Keratinocyte (primary cell): ENCODE results near the gene PEPD. TPM values are rescaled to one million over a fixed set of nuclear protein-coding genes. Genes with fewer than 3 reads are reported as not detected.

ENCODE experiments used
- DNase-seq: peaks from one replicate; pipeline ENCODE4 v3.0.0-alpha.2; 2011; ENCODE audit warnings: low read depth, missing footprints, low spot score
- FAIRE-seq: peaks from 2 replicates; lab custom pipeline; 2011; peaks lifted over from hg19 to GRCh38; lab: Jason Lieb, UNC
- H2AFZ ChIP-seq: 2 replicates; pipeline ENCODE4 v1.6.0; 2012; ENCODE audit warnings: low read length, control low read depth, inconsistent platforms; ENCODE audit not compliant: control insufficient read depth
- H3K27ac ChIP-seq: 2 replicates; pipeline ENCODE4 v1.5.1; 2011; ENCODE audit warnings: low read length; ENCODE audit not compliant: control insufficient read depth, insufficient read depth
- H3K27me3 ChIP-seq: 3 replicates; pipeline ENCODE4 v1.6.0; 2011; ENCODE audit warnings: low read length; ENCODE audit not compliant: control insufficient read depth, insufficient read depth; ENCODE audit errors: extremely low read depth
- H3K36me3 ChIP-seq, 2 experiments: 2 replicates in 1 of 2; 3 replicates in 1 of 2; pipeline ENCODE4 v1.5.1; 2011; ENCODE audit warnings: low read length in 2 of 2, mild to moderate bottlenecking in 1 of 2; ENCODE audit not compliant: control insufficient read depth in 2 of 2, insufficient read depth in 2 of 2; ENCODE audit errors: extremely low read depth in 1 of 2
- H3K4me1 ChIP-seq: 3 replicates; pipeline ENCODE4 v1.5.1; 2011; ENCODE audit warnings: low read length; ENCODE audit not compliant: control insufficient read depth, insufficient read depth; ENCODE audit errors: extremely low read depth
- H3K4me2 ChIP-seq: 3 replicates; pipeline ENCODE4 v1.6.0; 2011; ENCODE audit warnings: low read depth, low read length; ENCODE audit not compliant: control insufficient read depth, insufficient read depth; ENCODE audit errors: extremely low read depth
- H3K4me3 ChIP-seq, 3 experiments: fragments of 200-600 bp in 1 of 3; sonication (generic) in 1 of 3; 2 replicates in 2 of 3; 3 replicates in 1 of 3; pipeline ENCODE4 v1.5.1; 2011 to 2016; ENCODE audit warnings: low read length in 3 of 3, mild to moderate bottlenecking in 3 of 3, control low read depth in 2 of 3, inconsistent platforms in 1 of 3, low read depth in 1 of 3, mixed read lengths in 1 of 3, mixed run types in 1 of 3, moderate library complexity in 1 of 3; ENCODE audit not compliant: control insufficient read depth in 2 of 3, insufficient read depth in 2 of 3; ENCODE audit errors: extremely low read depth in 1 of 3
- H3K79me2 ChIP-seq: 2 replicates; pipeline ENCODE4 v1.6.0; 2012; ENCODE audit warnings: low read length; ENCODE audit not compliant: control insufficient read depth, insufficient read depth
- H3K9ac ChIP-seq: 3 replicates; pipeline ENCODE4 v1.6.0; 2011; ENCODE audit warnings: low read length; ENCODE audit not compliant: control insufficient read depth, insufficient read depth; ENCODE audit errors: extremely low read depth
- H3K9me1 ChIP-seq: 3 replicates; pipeline ENCODE4 v1.6.0; 2011; ENCODE audit warnings: low read length; ENCODE audit not compliant: control insufficient read depth, insufficient read depth; ENCODE audit errors: extremely low read depth
- H3K9me3 ChIP-seq: 2 replicates; pipeline ENCODE4 v1.5.1; 2012; ENCODE audit warnings: low read depth, low read length; ENCODE audit not compliant: control insufficient read depth
- H4K20me1 ChIP-seq: 3 replicates; pipeline ENCODE4 v1.6.0; 2011; ENCODE audit warnings: low read length; ENCODE audit not compliant: control insufficient read depth, insufficient read depth; ENCODE audit errors: extremely low read depth
- CTCF ChIP-seq, 3 experiments: IDR thresholded peaks in 1 of 3; conservative IDR thresholded peaks in 1 of 3; optimal IDR thresholded peaks in 1 of 3; 2 replicates in 2 of 3; 3 replicates in 1 of 3; pipeline versions ENCODE3 to v1.5.1; 2011; ENCODE audit warnings: low read length in 3 of 3, mild to moderate bottlenecking in 3 of 3, moderate library complexity in 2 of 3, control low read depth in 1 of 3, inconsistent platforms in 1 of 3; ENCODE audit not compliant: insufficient read depth in 2 of 3; ENCODE audit errors: extremely low read depth in 1 of 3
- EZH2 ChIP-seq: IDR thresholded peaks from one replicate; pipeline ENCODE4 v1.6.1; 2012; ENCODE audit warnings: inconsistent platforms, mild to moderate bottlenecking, low read length, moderate library complexity
- dilution Hi-C: fragments of 300-500 bp; cut with MboI; formaldehyde crosslinking; loops from one replicate; pipeline ENCODE4 v1.7.0; 2020; ENCODE audit warnings: low sequenced_read_pairs; ENCODE audit not compliant: extremely low pct_ligation_motif_present
- polyA plus RNA-seq, 5 experiments: library from polyadenylated mRNA; depleted of rRNA in 3 of 5; stranded (reverse) in 3 of 5; stranded (forward) in 1 of 5; unstranded in 1 of 5; fragments of >200 nt; gene quantifications; 1 replicate in 1 of 5; 2 replicates in 3 of 5; 3 replicates in 1 of 5; pipeline versions ENCODE4 v1.2.1 to v1.2.3, GENCODE V29; 2011 to 2012; ENCODE audit warnings: missing spikeins in 2 of 5, low read depth in 1 of 5, low replicate concordance in 1 of 5

PEPD gene
- polyA plus RNA-seq, 1 donor (not counting 4 experiments of a cell fraction or from before 2014, with no cell fraction given) = 36.9 TPM

- Histone ChIP-seq H3K9ac (no peak overlapping the region), H3K4me2 (no peak overlapping the region), H4K20me1 (no peaks in the 10 kb centered on the region), H2AFZ (no peak overlapping the region), H3K4me1 (peaks cover 5% of the 10 kb centered on the region), H3K79me2 (no peaks in the 10 kb centered on the region), H3K36me3 (peaks cover 0 to 2% of the 10 kb centered on the region in 2 experiments), H3K27ac (no peak overlapping the region), H3K4me3 (no peak overlapping the region), H3K27me3 (no peaks in the 10 kb centered on the region), H3K9me1 (no peaks in the 10 kb centered on the region), H3K9me3 (no peaks in the 10 kb centered on the region)
- dilution Hi-C loops = no loop called here
- TF ChIP-seq CTCF (optimal IDR thresholded peaks at IDR 0.05 in 1 of 3, IDR thresholded peaks at IDR 0.05 in 1 of 3, conservative IDR thresholded peaks at IDR 0.05 in 1 of 3; ENCODE audit: extremely low read depth in 1 of 3, insufficient read depth in 2 of 3, low read length in 3 of 3) = no peak
- no peak for TF ChIP-seq EZH2
- DNase-seq = no peak
- no peak for FAIRE-seq
These were observed 47.8 kb downstream of the PEPD start for GRCh38 chr19:33473653-33474305.

- FAIRE-seq (no peak), DNase-seq (peak; percentile 65)
- H3K79me2 ChIP-seq = no peaks in the 10 kb centered on the region
- dilution Hi-C loops = no loop called here
- H3K36me3 ChIP-seq = peaks cover 0 to 2% of the 10 kb centered on the region in 2 experiments
- no peak for TF ChIP-seq EZH2
- no peak for TF ChIP-seq CTCF (optimal IDR thresholded peaks at IDR 0.05 in 1 of 3, IDR thresholded peaks at IDR 0.05 in 1 of 3, conservative IDR thresholded peaks at IDR 0.05 in 1 of 3; ENCODE audit: extremely low read depth in 1 of 3, insufficient read depth in 2 of 3, low read length in 3 of 3)
- peaks cover 5% of the 10 kb centered on the region for H3K4me1 ChIP-seq
- H3K4me3 ChIP-seq = no peak overlapping the region
- H3K9me3 ChIP-seq = no peaks in the 10 kb centered on the region
- no peak overlapping the region for H3K27ac ChIP-seq
- H3K9ac ChIP-seq = no peak overlapping the region
- no peaks in the 10 kb centered on the region for H3K27me3 ChIP-seq
- H3K9me1 ChIP-seq = no peaks in the 10 kb centered on the region
- H2AFZ ChIP-seq = no peak overlapping the region
- no peak overlapping the region for H3K4me2 ChIP-seq
- no peaks in the 10 kb centered on the region for H4K20me1 ChIP-seq
These were observed 48.6 kb downstream of the PEPD start for GRCh38 chr19:33472691-33473652.
